Activated CD8-positive, alpha-beta memory T cell treated with anti-CD3 and anti-CD28 coated beads for 36 hours (primary cell): Measurements from ENCODE around the gene RBP4. TPM values are rescaled to one million over a fixed set of nuclear protein-coding genes. Genes with fewer than 3 reads are reported as not detected.

Source experiments
- CTCF ChIA-PET: fragments of 350-600 bp; sonication (Branson Sonifier 250); formaldehyde crosslinking; loops from one replicate; lab custom pipeline; 2021; ENCODE audit warnings: antibody characterized with exemption; lab: Charles Lee
- POLR2A ChIA-PET: fragments of 350-600 bp; sonication (Branson Sonifier 250); formaldehyde crosslinking; loops from one replicate; lab custom pipeline; 2021; ENCODE audit warnings: antibody characterized with exemption; lab: Charles Lee
- total RNA-seq, 2 experiments: library from RNA; stranded (reverse); gene quantifications; one replicate each; pipeline ENCODE4 v1.2.3, GENCODE V29; 2021

RBP4 gene
- total RNA-seq, 2 experiments from 2014 or later, result not detected

DNA sequence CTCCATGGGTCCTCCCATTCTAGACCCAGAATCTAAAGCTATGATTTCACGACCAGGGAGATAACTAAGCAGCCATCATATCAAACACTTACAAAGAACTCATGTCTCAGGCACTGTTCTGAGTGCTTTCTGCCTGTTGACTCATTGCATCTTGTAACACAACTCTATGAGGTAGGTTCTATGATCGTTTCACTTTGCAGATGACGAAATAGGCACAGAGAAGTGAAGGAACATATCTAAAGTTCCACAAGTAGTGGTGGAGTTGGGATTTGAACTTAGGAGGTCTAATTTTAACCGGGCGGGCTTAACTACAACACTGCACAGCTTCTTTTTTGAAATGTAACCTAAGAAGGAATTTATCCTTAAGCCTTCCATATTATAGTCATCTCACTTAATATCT lies 2.9 kb downstream of the RBP4 start:
- ChIA-PET POLR2A (no interaction called here), CTCF (no interaction called here)

DNA sequence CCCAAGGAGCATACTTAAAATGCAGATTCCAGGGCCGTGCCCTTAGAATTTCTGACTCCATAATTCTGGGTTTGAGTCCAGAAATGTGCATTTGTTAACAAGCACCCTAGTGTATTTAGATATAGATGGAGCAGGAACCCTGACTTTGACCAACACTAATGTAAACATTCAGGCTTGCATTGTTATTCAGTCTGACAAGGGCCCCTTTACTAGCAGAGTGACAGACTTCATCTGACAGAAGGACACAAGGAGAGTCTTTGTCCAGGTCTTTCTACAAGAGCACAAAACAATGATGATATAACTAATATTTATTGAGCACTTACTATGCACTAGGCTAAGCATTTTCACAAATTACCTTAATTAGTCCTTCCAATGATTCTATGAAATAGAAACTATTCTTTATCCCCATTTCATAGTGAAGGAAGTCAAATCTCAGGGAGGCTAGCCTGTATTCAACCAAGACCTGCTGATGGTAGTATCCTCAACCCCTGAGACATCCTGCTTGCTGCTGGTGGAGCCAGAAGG lies 3.9 kb downstream of the RBP4 start:
- POLR2A ChIA-PET, result no interaction called here
- CTCF ChIA-PET, result no interaction called here

DNA sequence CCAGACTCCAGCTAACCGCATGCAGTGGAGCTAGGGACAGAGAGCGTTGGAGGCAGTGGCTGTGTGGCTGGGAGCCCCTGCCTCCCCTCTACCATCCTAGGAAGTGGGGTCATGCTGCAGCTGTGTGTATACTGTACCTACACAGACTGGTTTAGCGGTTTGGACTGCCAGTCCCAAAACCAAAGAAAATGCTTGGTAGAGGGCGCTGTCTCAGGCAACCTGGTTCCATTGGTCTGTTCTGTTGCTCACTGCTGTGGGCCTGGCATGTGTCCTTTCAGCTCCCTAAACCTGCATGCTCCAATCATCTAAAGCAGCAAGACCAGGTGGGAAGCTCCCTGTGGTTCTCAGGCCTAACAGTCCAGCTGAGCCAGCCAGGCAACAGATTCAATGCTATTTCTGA lies 4.5 kb downstream of the RBP4 start:
- CTCF ChIA-PET, result interaction anchor here (0.5 kb wide), 1 partner anchor 118 kb away, joined by 3 read pairs; no protein-coding TSS in a partner anchor
- POLR2A ChIA-PET, result no interaction called here

DNA sequence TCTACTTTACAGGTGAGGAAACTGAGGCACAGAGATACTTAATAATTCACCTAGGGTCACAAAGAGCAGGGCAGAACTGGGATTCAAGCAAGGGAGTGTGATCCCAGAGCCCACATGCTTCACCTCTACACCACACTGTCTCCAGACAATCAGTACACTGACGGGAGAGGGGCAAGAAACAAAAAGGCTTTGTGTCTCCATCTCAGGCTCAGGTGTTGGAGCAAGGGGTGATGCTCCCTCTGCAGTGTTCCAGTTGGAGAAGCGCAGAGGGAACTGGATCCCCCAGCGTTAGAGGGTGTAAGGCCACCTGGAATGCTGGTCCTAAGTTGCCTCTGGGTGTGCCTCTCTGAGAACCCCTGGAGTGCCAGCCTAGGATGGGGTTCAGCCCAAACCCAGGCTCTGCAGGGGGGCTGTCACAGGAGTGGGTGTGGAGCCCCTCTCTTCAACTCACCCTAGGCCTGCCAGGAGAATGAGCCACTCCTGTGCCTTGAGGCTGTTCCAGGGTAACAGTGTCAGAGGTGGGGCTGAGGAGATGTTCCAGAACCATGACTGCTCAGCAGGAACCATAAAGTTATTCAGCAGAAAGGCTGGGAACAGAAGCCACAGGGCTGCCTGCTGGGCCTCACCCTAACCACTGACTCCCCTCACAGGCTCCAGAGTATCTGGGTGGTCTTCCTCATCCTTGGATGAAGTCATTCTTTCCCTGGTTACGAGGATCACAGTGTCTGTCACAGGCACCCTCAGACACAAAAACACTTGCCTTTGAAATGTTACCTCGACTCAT lies 5.5 kb downstream of the RBP4 start:
- ChIA-PET CTCF (no interaction called here), POLR2A (no interaction called here)

DNA sequence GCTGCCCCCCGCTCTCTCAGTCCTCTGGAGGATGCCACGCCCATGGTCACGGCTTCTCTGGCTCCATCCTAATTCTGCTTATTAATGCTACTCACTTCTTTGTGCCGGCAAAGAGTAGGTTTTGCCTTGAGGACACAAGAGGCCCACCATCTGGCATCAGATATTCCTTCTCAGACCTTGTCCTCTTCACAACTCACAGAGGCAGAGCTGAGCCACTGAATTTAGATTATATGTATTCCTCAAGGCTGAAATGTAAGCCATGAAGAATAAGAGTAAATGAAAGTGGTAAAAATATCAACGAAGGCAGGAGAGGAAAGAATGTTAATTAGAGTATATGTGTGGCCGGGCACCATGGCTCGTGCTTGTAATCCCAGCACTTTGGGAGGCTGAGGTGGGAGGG lies 6.5 kb downstream of the RBP4 start:
- ChIA-PET POLR2A (no interaction called here), CTCF (no interaction called here)

DNA sequence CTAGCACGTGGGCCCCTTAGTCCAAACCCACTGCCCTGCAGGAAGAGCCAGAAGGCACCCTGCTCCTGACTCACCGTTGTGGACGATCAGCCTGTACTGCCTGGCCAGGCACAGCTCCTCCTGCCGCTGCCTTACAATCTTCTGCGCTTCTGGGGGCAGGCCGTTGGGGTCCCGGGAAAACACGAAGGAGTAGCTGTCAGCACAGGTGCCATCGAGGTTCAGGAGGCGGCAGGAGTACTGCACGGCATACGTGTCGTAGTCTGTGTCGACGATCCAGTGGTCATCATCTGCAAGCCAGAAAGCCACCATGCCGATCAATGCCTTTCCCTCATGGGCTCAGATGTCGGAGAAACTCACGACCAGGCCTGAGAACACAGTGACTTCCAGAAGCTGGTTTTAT lies 7.3 kb downstream of the RBP4 start:
- POLR2A ChIA-PET, result no interaction called here
- CTCF ChIA-PET, result no interaction called here

DNA sequence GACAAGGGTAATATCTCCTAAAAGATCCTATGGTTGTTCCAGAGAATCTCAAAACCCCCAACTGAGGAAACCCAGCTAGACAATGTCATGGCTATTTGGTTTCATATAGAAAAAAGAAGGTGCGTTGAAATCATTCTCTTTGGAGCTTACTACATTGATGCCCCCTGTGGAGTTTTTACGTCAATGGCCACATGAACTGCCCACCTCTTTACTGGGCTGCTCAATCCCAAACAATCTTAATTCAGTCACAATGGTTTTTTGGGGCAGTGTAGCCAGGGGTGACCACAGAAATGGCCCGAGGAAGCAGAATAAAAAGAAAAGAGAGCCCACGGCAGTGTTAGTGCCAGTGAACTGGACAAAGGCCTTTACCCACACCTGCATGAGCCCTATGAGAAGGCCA lies 7.8 kb downstream of the RBP4 start:
- POLR2A ChIA-PET, result no interaction called here
- CTCF ChIA-PET, result no interaction called here

DNA sequence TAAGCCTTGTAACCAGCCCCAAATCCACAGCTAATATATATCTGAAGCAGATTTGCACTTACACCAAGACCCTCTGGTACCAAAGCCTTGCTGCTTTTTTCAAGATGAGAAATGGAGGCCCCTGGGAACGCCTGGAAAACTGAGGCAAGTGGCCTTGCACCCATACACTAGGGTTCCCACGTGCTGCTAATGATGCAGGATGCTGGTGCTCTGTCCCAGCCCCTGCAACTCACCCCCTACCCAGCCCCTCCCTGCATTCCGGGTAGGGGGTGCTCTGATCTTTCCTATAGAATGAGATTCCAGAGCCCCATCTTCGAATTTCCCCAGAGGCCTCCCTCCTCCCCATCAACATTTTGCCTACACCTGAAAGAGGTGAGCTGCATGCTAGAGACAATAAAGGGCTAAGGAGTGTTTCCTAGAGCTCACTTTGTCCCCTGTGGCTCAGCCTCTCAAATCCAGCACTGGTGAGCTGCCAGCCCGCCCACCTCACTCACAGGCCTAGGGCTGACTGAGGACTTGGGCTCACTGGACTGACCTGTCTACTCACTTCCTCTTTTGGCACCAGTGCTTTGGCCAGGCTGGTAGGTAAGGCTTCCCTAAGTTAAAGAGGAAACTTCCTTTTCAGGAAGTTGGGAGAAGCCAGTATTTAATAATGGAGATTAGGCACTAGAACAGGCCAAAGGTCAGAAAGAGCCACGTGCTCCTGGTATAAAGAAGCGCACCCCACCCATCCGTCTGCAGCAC lies 9.8 kb downstream of the RBP4 start:
- CTCF ChIA-PET, result no interaction called here
- POLR2A ChIA-PET, result no interaction called here

DNA sequence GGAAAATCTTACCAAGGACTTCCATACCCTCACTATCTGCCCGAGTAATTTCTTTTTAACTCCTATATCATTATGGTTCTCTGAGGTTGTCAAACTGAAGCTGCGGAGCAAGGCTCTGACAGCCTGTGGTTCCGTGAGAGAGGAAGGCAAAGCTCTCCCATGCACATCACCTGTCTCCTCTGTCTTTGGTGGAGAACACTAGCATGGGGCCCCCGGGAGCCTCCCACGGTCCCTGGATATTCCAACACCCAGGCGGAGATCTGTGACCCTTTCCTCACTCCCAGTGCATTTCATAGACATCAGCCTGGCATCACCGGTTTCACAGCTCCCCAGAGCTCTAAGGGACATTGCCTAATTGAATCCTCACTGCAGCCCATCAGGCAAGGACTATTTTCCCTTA lies 10.4 kb downstream of the RBP4 start:
- ChIA-PET POLR2A (no interaction called here), CTCF (no interaction called here)

DNA sequence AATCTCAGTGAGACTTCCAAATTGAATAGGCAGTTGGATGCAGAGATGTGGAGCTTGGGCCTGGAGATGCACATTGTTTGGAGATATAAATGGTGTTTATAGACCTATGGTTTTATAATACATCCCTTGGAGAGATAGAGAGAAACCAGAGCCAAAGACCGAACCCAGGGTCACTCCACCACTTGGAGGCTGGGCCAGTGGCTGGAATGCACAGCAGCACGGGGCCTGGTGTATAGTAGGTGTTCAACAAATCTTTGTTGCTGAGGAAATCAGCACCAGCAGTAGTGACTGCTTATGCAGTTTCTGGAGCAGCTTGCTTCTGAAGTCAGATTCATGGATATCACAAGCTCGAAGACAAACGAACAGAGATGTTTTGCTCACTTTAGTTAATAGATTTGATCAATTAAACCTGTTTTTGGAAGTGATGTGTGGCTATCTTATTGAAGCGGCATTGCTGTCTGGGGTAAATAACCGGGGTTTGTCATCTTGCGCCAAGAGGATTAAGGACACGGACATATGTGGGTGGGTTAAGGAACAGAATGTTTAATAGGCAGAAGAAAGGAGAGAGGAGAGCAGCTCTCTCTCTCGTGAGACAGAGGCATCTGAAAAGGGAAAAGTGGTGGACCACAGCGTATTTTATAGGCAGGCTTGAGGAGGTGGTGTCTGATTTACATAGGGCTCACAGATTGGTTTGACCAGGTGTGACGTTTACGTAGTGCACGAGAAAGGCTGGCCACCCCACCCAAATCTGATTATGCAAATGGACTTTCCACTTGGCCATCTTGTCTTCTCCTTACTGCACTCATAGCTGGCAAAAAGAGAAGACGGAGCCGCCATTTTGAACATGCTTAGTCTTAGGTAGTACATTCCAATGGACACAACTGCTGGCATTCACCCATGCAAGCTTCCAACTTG lies 11.1 kb downstream of the RBP4 start:
- ChIA-PET POLR2A (no interaction called here), CTCF (no interaction called here)

DNA sequence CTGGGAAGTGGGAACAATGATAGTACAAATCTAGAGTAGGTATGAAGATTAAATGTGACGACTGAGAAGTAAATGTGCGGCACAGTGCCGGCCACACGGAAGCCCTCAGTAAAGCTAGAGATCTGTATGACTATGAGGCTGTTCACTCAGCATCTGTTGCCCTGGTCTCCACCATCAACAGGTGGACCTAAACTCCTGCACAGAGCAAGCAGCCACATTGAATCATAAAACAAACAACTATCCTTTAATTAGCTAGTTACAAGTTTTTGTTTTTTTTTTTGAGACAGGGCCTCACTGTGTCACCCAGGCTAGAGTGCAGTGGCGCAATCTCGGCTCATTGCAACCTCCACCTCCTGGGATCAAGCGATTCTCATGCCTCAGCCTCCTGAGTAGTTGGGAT lies 16.6 kb downstream of the RBP4 start:
- CTCF ChIA-PET, result no interaction called here
- POLR2A ChIA-PET, result no interaction called here

DNA sequence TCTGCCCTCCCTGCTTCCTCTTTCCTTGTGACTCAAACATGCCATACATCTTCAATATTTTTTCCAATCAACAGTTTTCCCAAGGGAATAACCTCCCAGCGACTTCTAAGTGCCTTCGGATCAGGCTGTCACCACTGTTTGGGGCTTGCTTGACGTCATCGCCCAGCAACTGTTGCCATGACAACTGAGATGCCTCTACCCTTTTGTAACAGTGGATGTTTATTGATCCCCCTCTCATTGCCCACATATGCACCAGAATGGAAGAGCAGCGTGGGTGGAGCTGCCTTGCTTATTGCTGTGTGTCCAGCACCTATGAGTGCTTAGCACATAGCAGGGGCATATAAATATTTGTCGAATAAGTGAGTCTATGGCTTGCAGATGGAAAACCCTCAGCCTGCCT lies 20.2 kb downstream of the RBP4 start:
- POLR2A ChIA-PET, result no interaction called here
- CTCF ChIA-PET, result no interaction called here

DNA sequence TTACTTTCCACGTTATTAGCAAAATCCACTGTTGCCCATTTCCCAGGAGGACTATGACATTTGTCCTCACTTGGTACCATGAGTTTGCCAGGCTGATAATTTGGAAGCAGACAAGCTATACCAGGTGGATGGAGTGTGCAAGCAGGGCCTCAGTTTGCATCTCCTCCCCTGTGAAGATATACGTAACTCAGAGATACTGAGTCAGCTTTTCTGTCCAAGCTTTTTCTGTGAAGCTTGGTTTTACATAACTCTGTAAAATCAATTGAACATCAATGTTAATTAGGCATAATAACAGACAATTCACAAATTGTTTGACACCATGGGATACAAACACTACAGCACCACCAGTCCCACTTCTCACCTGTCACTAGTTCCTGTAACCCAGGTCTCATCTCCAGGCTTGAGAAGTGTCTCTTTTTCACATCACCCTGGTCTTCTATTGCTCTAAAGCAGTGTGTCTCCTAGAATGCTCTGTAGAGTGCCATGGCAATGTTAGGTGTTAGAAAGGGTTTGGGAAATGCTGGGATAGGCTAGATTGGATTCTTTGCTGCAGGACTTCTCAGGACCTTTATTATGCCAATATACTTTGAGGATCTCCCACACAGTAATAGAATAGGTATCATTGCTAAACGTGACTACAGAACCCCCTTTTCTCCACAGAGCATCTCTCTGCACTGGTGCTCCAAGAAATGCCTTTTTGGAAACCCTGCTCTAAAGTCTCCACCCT lies 20.9 kb downstream of the RBP4 start:
- ChIA-PET CTCF (no interaction called here), POLR2A (no interaction called here)

DNA sequence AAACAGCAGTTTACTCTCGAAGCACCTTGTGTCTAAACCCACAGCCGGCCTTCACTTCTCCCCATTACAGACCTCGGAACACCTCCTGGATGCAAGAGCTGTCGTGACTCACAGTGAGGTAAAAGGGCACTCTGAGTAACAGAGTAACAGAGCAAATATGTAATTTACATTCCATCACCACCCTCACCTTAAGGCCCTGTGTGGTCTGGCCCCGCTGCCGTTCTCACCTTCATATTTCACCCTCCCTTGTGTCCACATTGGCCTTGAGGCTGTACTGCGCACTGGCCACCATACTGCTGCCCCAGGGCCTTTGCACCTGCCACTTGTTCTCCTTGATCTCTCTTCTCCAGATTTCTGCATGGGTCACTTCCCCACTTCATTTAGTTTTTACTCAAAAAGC lies 21.9 kb downstream of the RBP4 start:
- CTCF ChIA-PET, result no interaction called here
- POLR2A ChIA-PET, result no interaction called here

DNA sequence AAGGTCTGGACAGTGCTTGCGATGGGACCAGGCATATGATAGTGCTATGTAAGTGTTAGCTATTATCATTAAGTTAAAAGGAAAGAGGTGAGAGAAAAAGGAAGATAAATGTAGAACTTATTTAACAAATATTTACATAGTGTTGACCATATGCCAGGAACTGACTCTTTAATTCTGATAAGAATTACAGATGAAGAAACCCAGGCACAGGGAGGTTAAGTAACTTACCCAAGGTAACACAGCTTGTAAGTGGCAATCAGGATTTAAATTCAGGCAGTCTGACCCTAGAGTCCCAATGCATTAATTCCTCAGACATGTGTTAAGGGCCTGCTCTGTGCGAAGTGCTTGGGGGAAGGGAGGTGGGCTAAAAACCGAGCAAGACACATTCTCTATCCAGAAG lies 23.5 kb downstream of the RBP4 start:
- ChIA-PET POLR2A (no interaction called here), CTCF (no interaction called here)

DNA sequence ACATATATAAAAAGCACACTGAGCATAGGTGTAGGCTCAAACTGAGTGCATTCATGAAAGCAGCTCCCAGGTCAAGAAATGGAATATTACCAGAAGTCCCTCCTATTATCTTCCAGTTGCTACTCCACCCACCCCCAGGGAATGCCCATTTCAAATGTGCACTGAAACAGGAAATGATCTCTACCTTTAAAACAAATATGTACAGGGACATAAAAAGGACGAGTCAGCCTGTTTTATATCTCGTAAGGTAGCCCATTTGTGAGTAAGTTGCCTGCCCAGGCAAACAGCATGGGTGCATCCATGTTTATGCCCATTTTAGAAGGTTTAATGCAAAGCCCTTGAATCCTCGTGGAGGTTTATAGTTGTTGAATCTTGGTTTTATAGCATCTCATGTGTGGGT lies 24.1 kb downstream of the RBP4 start:
- CTCF ChIA-PET, result no interaction called here
- POLR2A ChIA-PET, result no interaction called here

DNA sequence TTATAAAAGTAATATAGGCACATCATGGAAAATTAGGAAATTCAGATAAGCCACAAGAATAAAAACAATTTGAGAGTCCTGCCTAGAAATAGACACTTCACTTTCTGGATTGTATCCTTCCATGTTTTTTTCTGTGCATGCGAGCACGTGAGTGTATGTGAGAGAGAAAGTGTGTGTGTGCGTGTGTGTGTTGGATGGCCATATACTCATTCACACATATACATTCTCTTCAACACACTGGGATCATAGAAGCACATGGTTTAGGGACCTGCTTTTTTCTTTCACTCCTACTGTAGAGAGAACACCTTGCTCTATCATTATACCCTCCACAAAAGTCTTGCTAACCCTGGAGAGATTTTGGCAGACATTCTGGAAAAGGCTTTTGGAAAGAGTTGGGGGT lies 27.1 kb downstream of the RBP4 start:
- POLR2A ChIA-PET, result no interaction called here
- CTCF ChIA-PET, result no interaction called here

DNA sequence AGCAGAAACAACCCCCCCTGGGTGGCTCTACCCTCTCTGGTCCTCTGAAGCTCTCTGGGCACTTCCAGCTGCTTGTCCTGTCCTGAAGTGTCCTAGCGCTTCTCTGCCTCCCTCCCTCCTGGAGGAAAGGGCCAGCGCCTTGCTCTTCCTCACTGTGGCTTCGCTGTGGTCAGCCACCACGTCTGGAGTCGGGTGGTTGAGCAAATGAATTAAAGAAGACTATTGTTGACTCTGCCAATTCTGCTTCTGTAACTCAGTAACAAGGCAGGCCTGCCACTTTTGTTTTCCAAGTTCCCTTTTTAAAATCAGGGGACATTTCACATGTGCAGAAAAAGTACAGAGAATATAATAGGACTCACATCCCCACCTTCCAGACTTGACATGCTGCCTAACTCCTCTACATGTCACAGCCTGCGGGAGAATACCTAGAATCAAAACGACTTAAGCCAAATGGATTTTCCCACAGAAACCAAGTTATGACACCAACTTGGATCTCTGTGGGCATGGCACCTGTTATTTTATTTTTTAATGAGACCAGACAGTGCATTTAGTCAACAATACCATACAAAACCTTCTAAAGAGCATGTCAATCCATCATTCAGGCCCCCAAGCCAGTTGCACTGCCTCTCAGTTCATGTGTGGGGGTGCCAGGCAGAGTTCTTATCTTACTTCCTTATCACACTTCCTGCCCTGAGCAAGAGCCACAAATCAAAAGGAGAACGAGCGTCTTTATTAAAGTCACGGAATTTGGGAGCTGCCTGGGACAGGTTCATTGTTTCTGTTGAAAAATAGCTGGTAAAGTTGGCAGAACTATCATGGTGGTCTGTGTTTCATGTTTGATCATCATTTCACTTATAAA lies 27.8 kb downstream of the RBP4 start:
- POLR2A ChIA-PET, result no interaction called here
- CTCF ChIA-PET, result no interaction called here

DNA sequence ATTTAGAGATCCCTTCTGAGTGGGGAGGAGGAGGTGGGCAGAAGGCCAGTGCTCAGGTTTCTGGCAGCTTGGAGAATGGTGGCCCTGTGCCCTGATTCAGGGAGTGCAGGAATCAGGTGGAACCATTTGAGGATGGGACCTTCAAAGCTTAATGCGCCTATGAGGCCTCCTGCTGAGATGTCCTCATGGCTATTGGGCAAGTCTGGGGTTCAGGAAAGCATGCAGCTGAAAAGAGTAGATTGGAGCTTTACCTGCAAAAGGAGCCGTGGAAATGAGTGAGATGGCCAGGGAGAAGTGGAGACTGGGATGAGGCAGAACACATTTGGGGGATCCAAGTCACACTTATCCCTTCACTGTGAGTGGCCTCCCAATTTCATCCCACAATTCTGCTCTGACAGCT lies 28.4 kb downstream of the RBP4 start:
- ChIA-PET POLR2A (no interaction called here), CTCF (no interaction called here)
